Measurements from ENCODE around the gene RIN1.

Gene RIN1

GRCh38 chr11:66369073-66369894 is 33.0 kb upstream of the RIN1 start:
- no peak for TF ChIP-seq CTCF (IDR thresholded peaks at IDR 0.05; ENCODE audit: low read depth, low read length, missing control alignments)
- in situ Hi-C loops (cut with HindIII; ENCODE audit: low pct_ligation_motif_present, low sequenced_read_pairs): no loop called here

GRCh38 chr11:66368484-66368883 is 32.2 kb upstream of the RIN1 start:
- Histone ChIP-seq H3K27ac (no peak overlapping the region), H3K27me3 (replicated peaks) (no peaks in the 10 kb centered on the region), H3K4me3 (ENCODE audit: low read depth, low read length) (no peak overlapping the region), H3K36me3 (replicated peaks) (no peaks in the 10 kb centered on the region)
- TF ChIP-seq CTCF (IDR thresholded peaks at IDR 0.05; ENCODE audit: low read depth, low read length, missing control alignments): no peak
- in situ Hi-C loops (cut with HindIII; ENCODE audit: low pct_ligation_motif_present, low sequenced_read_pairs): no loop called here
- DNase-seq: no peak

More at GRCh38 chr11:66369073-66369894, 33.0 kb upstream of the RIN1 start:
- no peaks in the 10 kb centered on the region for H3K27me3 ChIP-seq (replicated peaks)
- H3K36me3 ChIP-seq (replicated peaks): no peaks in the 10 kb centered on the region
- no peak for DNase-seq
- no peak overlapping the region for H3K27ac ChIP-seq
- no peak overlapping the region for H3K4me3 ChIP-seq (ENCODE audit: low read depth, low read length)

- no peak for DNase-seq
- H3K4me3 ChIP-seq (ENCODE audit: low read depth, low read length): no peak overlapping the region
- no peak for TF ChIP-seq CTCF (IDR thresholded peaks at IDR 0.05; ENCODE audit: low read depth, low read length, missing control alignments)
- H3K27ac ChIP-seq: no peak overlapping the region
- in situ Hi-C loops (cut with HindIII; ENCODE audit: low pct_ligation_motif_present, low sequenced_read_pairs): no loop called here
- H3K36me3 ChIP-seq (replicated peaks): no peaks in the 10 kb centered on the region
- no peaks in the 10 kb centered on the region for H3K27me3 ChIP-seq (replicated peaks)
Observed at GRCh38 chr11:66367561-66368312, 31.5 kb upstream of the RIN1 start.

GRCh38 chr11:66366844-66367477 is 30.7 kb upstream of the RIN1 start:
- Histone ChIP-seq H3K4me3 (ENCODE audit: low read depth, low read length) (no peak overlapping the region), H3K27me3 (replicated peaks) (no peaks in the 10 kb centered on the region), H3K27ac (no peak overlapping the region), H3K36me3 (replicated peaks) (no peaks in the 10 kb centered on the region)
- TF ChIP-seq CTCF (IDR thresholded peaks at IDR 0.05; ENCODE audit: low read depth, low read length, missing control alignments): no peak
- DNase-seq: no peak
- in situ Hi-C loops (cut with HindIII; ENCODE audit: low pct_ligation_motif_present, low sequenced_read_pairs): no loop called here

- Histone ChIP-seq H3K36me3 (replicated peaks) (no peaks in the 10 kb centered on the region), H3K4me3 (ENCODE audit: low read depth, low read length) (no peak overlapping the region), H3K27me3 (replicated peaks) (no peaks in the 10 kb centered on the region), H3K27ac (no peak overlapping the region)
- no peak for DNase-seq
- no peak for TF ChIP-seq CTCF (IDR thresholded peaks at IDR 0.05; ENCODE audit: low read depth, low read length, missing control alignments)
- in situ Hi-C loops (cut with HindIII; ENCODE audit: low pct_ligation_motif_present, low sequenced_read_pairs): no loop called here
Observed at GRCh38 chr11:66365711-66366619, 29.7 kb upstream of the RIN1 start.

All from brain microvascular endothelial cell (primary cell).